Measurements from ENCODE around the gene RRAGA.

- TF ChIP-seq POLR2A (IDR thresholded peaks at IDR 0.05; ENCODE audit: low read depth, low read length) (no peak), TAF1 (IDR thresholded peaks at IDR 0.05; ENCODE audit: low read depth, low read length) (no peak), POLR2AphosphoS5 (IDR thresholded peaks at IDR 0.05; ENCODE audit: low read depth, low read length) (no peak)
These were observed 18.3 kb upstream of the RRAGA start for GRCh38 chr9:19030899-19031298.

Measured in GM12891 (cell line).